SK-N-SH (cell line): ENCODE data around the gene TAMM41. TPM values are rescaled to one million over a fixed set of nuclear protein-coding genes. Genes with fewer than 3 reads are reported as not detected.

ENCODE experiments used
- CTCF ChIA-PET: fragments of 300-600, 350-600 bp; formaldehyde crosslinking; extraction: SDS; loops from one replicate; lab custom pipeline; 2021; lab: Yijun Ruan, JAX
- POLR2A ChIA-PET: fragments of 350-600 bp; sonication (Branson Sonifier 250); formaldehyde crosslinking; extraction: SDS; loops from one replicate; lab custom pipeline; 2020; ENCODE audit warnings: antibody characterized with exemption, inconsistent platforms; lab: Yijun Ruan, JAX
- DNase-seq: peaks from one replicate; pipeline ENCODE4 v3.0.0; 2012
- H2AFZ ChIP-seq: fragments of 200-600 bp; sonication (generic); 2 replicates; pipeline ENCODE4 v1.8.1; 2016; ENCODE audit warnings: antibody characterized with exemption, mild to moderate bottlenecking, low read depth
- H3F3A ChIP-seq: fragments of 200-600 bp; sonication (generic); replicated peaks from 2 replicates; pipeline ENCODE3; 2016; ENCODE audit warnings: antibody characterized with exemption, mild to moderate bottlenecking; ENCODE audit not compliant: insufficient read depth
- H3K27ac ChIP-seq, 2 experiments: fragments of 200-500 bp in 1 of 2; fragments of 200-600 bp in 1 of 2; sonication (Bioruptor generic) in 1 of 2; sonication (generic), shearing (Covaris generic) in 1 of 2; 2 replicates each; pipeline versions ENCODE4 v1.5.1 to v1.6.1; 2014 to 2016; ENCODE audit warnings: low read depth in 2 of 2, inconsistent platforms in 1 of 2, low read length in 1 of 2, mild to moderate bottlenecking in 1 of 2, mixed read lengths in 1 of 2
- H3K27me3 ChIP-seq: fragments of 200-600 bp; sonication (generic), shearing (Covaris generic); 2 replicates; pipeline ENCODE4 v1.6.1; 2016; ENCODE audit warnings: mixed run types; ENCODE audit not compliant: insufficient read depth
- H3K36me3 ChIP-seq, 2 experiments: fragments of 200-500 bp in 1 of 2; fragments of 200-600 bp in 1 of 2; sonication (Bioruptor generic) in 1 of 2; sonication (generic) in 1 of 2; replicated peaks in 1 of 2; 2 replicates each; pipeline versions ENCODE3 to v1.5.1; 2014 to 2016; ENCODE audit warnings: low read length in 1 of 2, mild to moderate bottlenecking in 1 of 2; ENCODE audit not compliant: insufficient read depth in 2 of 2, control insufficient read depth in 1 of 2
- H3K4me1 ChIP-seq, 2 experiments: fragments of 200-500 bp in 1 of 2; fragments of 200-600 bp in 1 of 2; sonication (Bioruptor generic) in 1 of 2; sonication (generic), shearing (Covaris generic) in 1 of 2; 2 replicates each; pipeline versions ENCODE4 v1.5.1 to v1.6.1; 2014 to 2016; ENCODE audit warnings: low read depth in 1 of 2, low read length in 1 of 2, mixed run types in 1 of 2; ENCODE audit not compliant: insufficient read depth in 2 of 2, control insufficient read depth in 1 of 2
- H3K4me2 ChIP-seq: fragments of 200-600 bp; sonication (generic), shearing (Covaris generic); 2 replicates; pipeline ENCODE4 v1.6.1; 2017; ENCODE audit warnings: mixed run types
- H3K4me3 ChIP-seq, 2 experiments: fragments of 200-500 bp in 1 of 2; fragments of 200-600 bp in 1 of 2; sonication (Bioruptor generic) in 1 of 2; sonication (generic), shearing (Covaris generic) in 1 of 2; 2 replicates each; pipeline versions ENCODE4 v1.5.1 to v1.8.1; 2014 to 2016; ENCODE audit warnings: low read depth in 2 of 2, inconsistent platforms in 1 of 2, low read length in 1 of 2, mild to moderate bottlenecking in 1 of 2, mixed read lengths in 1 of 2, moderate library complexity in 1 of 2
- H3K79me2 ChIP-seq: fragments of 200-600 bp; sonication (generic); 2 replicates; pipeline ENCODE4 v1.8.1; 2017; ENCODE audit warnings: mild to moderate bottlenecking; ENCODE audit not compliant: insufficient read depth
- H3K9ac ChIP-seq: fragments of 200-600 bp; sonication (generic); 2 replicates; pipeline ENCODE4 v1.6.1; 2017; ENCODE audit warnings: mixed run types
- H3K9me2 ChIP-seq: fragments of 200-600 bp; sonication (generic); 2 replicates; pipeline ENCODE4 v1.6.1; 2017; ENCODE audit warnings: mixed run types
- H3K9me3 ChIP-seq: fragments of 200-600 bp; sonication (generic); 2 replicates; pipeline ENCODE4 v1.6.1; 2017; ENCODE audit warnings: mixed run types, mild to moderate bottlenecking, moderate library complexity
- H4K20me1 ChIP-seq: fragments of 200-600 bp; sonication (generic); 2 replicates; pipeline ENCODE4 v1.6.1; 2017; ENCODE audit warnings: mild to moderate bottlenecking, mixed run types; ENCODE audit not compliant: insufficient read depth
- CHD2 ChIP-seq: fragments of 150-350 bp; IDR thresholded peaks from 2 replicates; pipeline ENCODE4 v1.6.1; 2018; ENCODE audit warnings: low read length; ENCODE audit not compliant: partially characterized antibody
- CTCF ChIP-seq: fragments of 200-600 bp; sonication (generic); IDR thresholded peaks from 2 replicates; pipeline ENCODE4 v1.6.1; 2017; ENCODE audit warnings: antibody characterized with exemption, mild to moderate bottlenecking, moderate library complexity
- ELF1 ChIP-seq: IDR thresholded peaks from 2 replicates; pipeline ENCODE4 v1.4.0; 2012
- FOXJ3 ChIP-seq: sonication (generic); formaldehyde crosslinking; IDR thresholded peaks from 2 replicates; pipeline ENCODE4 v1.5.1; 2020; ENCODE audit warnings: mild to moderate bottlenecking, missing genetic modification reagents
- GABPA ChIP-seq: IDR thresholded peaks from 2 replicates; pipeline ENCODE4 v1.4.0; 2012; ENCODE audit warnings: low read depth, mild to moderate bottlenecking
- GATA2 ChIP-seq: sonication (generic); formaldehyde crosslinking; IDR thresholded peaks from 2 replicates; pipeline ENCODE4 v1.5.0; 2020; ENCODE audit warnings: mild to moderate bottlenecking, missing genetic modification reagents
- IRF3 ChIP-seq: fragments of 150-350 bp; IDR thresholded peaks from 2 replicates; pipeline ENCODE4 v1.6.1; 2016; ENCODE audit warnings: mild to moderate bottlenecking, low read depth, low read length
- JUND ChIP-seq: IDR thresholded peaks from 2 replicates; pipeline ENCODE4 v1.4.0; 2012
- MAX ChIP-seq: IDR thresholded peaks from 2 replicates; pipeline ENCODE4 v1.4.0; 2012; ENCODE audit warnings: low read depth
- MEF2A ChIP-seq: IDR thresholded peaks from 2 replicates; pipeline ENCODE4 v1.4.0; 2012; ENCODE audit warnings: low read depth, borderline replicate concordance
- NFIC ChIP-seq: IDR thresholded peaks from 2 replicates; pipeline ENCODE4 v1.4.0; 2012; ENCODE audit warnings: borderline replicate concordance
- POLR2AphosphoS5 ChIP-seq: IDR thresholded peaks from 2 replicates; pipeline ENCODE4 v1.6.1; 2012; ENCODE audit warnings: low read depth, low read length
- RAD21 ChIP-seq: IDR thresholded peaks from 2 replicates; pipeline ENCODE4 v1.6.1; 2012; ENCODE audit warnings: mild to moderate bottlenecking, low read length
- RCOR1 ChIP-seq: fragments of 150-350 bp; IDR thresholded peaks from 2 replicates; pipeline ENCODE4 v1.6.1; 2017; ENCODE audit warnings: antibody characterized with exemption, low read length
- REST ChIP-seq: IDR thresholded peaks from 2 replicates; pipeline ENCODE4 v1.6.1; 2012; ENCODE audit warnings: mild to moderate bottlenecking, low read depth, low read length, moderate library complexity
- RFX5 ChIP-seq: IDR thresholded peaks from 2 replicates; pipeline ENCODE4 v1.6.1; 2012; ENCODE audit warnings: mild to moderate bottlenecking, improper control_type of control experiment, low read length
- RXRA ChIP-seq: IDR thresholded peaks from 2 replicates; pipeline ENCODE4 v1.4.0; 2012; ENCODE audit warnings: low read depth, mild to moderate bottlenecking, borderline replicate concordance
- TAF1 ChIP-seq: IDR thresholded peaks from 2 replicates; pipeline ENCODE4 v1.6.1; 2012; ENCODE audit warnings: low read depth, mild to moderate bottlenecking, low read length, moderate library complexity, borderline replicate concordance
- TCF12 ChIP-seq: IDR thresholded peaks from 2 replicates; pipeline ENCODE4 v1.4.0; 2012
- TEAD4 ChIP-seq: IDR thresholded peaks from 2 replicates; pipeline ENCODE4 v1.4.0; 2012; ENCODE audit warnings: mild to moderate bottlenecking, borderline replicate concordance; ENCODE audit not compliant: insufficient read depth
- USF1 ChIP-seq: IDR thresholded peaks from 2 replicates; pipeline ENCODE4 v1.4.0; 2012; ENCODE audit warnings: low read depth, borderline replicate concordance
- ZBTB33 ChIP-seq: IDR thresholded peaks from 2 replicates; pipeline ENCODE4 v1.4.0; 2012; ENCODE audit warnings: low read depth, borderline replicate concordance
- WGBS: methylation state at CpG from one replicate; pipeline ENCODE4 v1.1.6; 2017; ENCODE audit warnings: low lambda C conversion rate; 5-methylcytosine and 5-hydroxymethylcytosine counted together
- polyA plus RNA-seq, 3 experiments: library from polyadenylated mRNA; depleted of rRNA; stranded (reverse); fragments of >200 nt; gene quantifications; 2 replicates each; pipeline ENCODE4 v1.2.3, GENCODE V29; 2012

The TAMM41 gene
- 14.3 and 16.6 TPM in 2 replicates for polyA plus RNA-seq (2012; rRNA removed)
- 11.1 and 11.8 TPM in 2 replicates for polyA plus RNA-seq (2012; cell fraction: cytosol; rRNA removed)
- polyA plus RNA-seq (2012; cell fraction: nucleus; rRNA removed) = 27.7 and 40.7 TPM in 2 replicates

- Histone ChIP-seq H3K27me3 (no peaks in the 10 kb centered on the region; the same call in 1 of the 2 replicates), H3K9me3 (no peaks in the 10 kb centered on the region), H3K27ac (peak within 1 kb of the TSS; percentile 53 to 86), H3K4me1 (peaks cover 0 to 9% of the 10 kb centered on the region in 2 experiments; a peak in 3 of 4 replicates), H3K4me3 (peak within 1 kb of the TSS; percentile 87), H3K9me2 (no peaks in the 10 kb centered on the region), H3K9ac (peak within 1 kb of the TSS; percentile 79), H3K4me2 (peak within 1 kb of the TSS; percentile 91), H2AFZ (peak within 1 kb of the TSS; percentile 94), H4K20me1 (no peaks in the 10 kb centered on the region), H3F3A (no peaks in the 10 kb centered on the region), H3K79me2 (peaks cover 33% of the 10 kb centered on the region), H3K36me3 (peaks cover 9 to 16% of the 10 kb centered on the region in 2 experiments)
- DNase-seq = peak; percentile 88
- POLR2A ChIA-PET = interaction anchor here (0.6 to 1.3 kb wide), 6 partner anchors 9 to 155 kb away, joined by 3 to 5 read pairs (median 3); no protein-coding TSS in a partner anchor
- 6% methylated on average over 37 of the region's 71 CpGs for WGBS
- CTCF ChIA-PET = interaction anchor here (0.6 to 3.1 kb wide), 32 partner anchors 8 to 486 kb away, joined by 3 to 20 read pairs (median 4); no protein-coding TSS in a partner anchor
- TF ChIP-seq TCF12 (no peak), REST (no peak), ELF1 (peak; percentile 75), JUND (no peak), MEF2A (no peak), RXRA (no peak), GATA2 (CRISPR knock-in tag) (no peak), CTCF (peak; percentile 68), TEAD4 (no peak), NFIC (no peak), MAX (peak; percentile 84), CHD2 (peak; percentile 81), RFX5 (0 out of 2 replicates have a peak, but pooled peaks have one; percentile 23), IRF3 (no peak), GABPA (peak; percentile 60), TAF1 (peak; percentile 86), USF1 (no peak), POLR2AphosphoS5 (peak; percentile 96), RCOR1 (no peak), RAD21 (peak; percentile 46), FOXJ3 (0 out of 2 replicates have a peak, but pooled peaks have one; percentile 31), ZBTB33 (no peak)
Observed at GRCh38 chr3:11846281-11847266, at the start of gene TAMM41. Gene TAMM41, minus strand, starts transcription at chr3:11846885. Its CDS starts 249 bp downstream, at chr3:11846636.
